HG03060 (cell line): ENCODE data around the gene NOB1.

ENCODE experiments used
- ATAC-seq: cut with Tn5 transposase; IDR thresholded peaks from one replicate; pipeline ENCODE4 v1.9.1; 2021; ENCODE audit warnings: low read depth, moderate number of reproducible peaks; ENCODE audit not compliant: unreplicated experiment

NOB1 gene

DNA sequence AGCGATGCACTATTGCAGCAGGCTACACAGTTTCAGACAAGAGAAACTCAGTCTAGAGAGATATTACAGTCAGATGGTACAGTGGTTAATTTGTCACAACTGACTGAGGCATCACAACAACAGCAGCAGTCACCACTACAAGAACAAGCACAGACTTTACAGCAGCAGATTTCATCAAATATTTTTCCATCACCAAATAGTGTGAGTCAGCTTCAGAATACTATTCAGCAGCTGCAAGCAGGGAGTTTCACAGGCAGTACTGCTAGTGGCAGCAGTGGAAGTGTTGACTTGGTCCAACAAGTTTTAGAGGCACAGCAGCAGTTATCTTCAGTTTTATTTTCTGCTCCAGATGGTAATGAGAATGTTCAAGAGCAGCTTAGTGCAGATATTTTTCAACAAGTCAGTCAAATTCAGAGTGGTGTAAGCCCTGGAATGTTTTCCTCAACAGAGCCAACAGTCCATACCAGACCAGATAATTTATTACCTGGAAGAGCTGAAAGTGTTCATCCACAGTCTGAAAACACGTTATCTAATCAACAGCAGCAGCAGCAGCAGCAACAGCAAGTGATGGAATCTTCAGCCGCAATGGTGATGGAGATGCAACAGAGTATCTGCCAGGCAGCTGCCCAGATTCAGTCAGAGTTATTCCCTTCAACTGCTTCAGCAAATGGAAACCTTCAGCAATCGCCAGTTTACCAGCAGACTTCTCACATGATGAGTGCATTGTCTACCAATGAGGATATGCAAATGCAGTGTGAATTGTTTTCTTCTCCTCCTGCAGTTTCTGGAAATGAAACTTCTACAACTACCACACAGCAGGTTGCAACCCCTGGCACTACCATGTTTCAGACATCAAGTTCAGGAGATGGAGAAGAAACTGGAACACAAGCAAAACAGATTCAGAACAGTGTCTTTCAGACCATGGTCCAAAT is 62.5 kb downstream of the NOB1 start:
- no peak for ATAC-seq
